GM18861 (cell line): Measurements from ENCODE around the gene SNRPA1.
"Not testable (repeated sequence)": the region's sequence is repeated elsewhere in the genome, so short reads cannot be mapped to it uniquely, and the experiment has no call there.

Experiments
- ATAC-seq: cut with Tn5 transposase; IDR thresholded peaks from one replicate; pipeline ENCODE4 v1.9.1; 2021; ENCODE audit not compliant: unreplicated experiment

SNRPA1 gene

GRCh38 chr15:101294731-101295606 lies at the start of gene SNRPA1:
Gene SNRPA1, minus strand, starts transcription at chr15:101295248. Its CDS starts 70 bp downstream, at chr15:101295178.
- ATAC-seq = peak; percentile 55

GRCh38 chr15:101342056-101342455 lies 47.0 kb upstream of the SNRPA1 start:
- no peak for ATAC-seq

GRCh38 chr15:101338502-101339057 lies 43.5 kb upstream of the SNRPA1 start:
- no peak for ATAC-seq

GRCh38 chr15:101337976-101338375 lies 42.9 kb upstream of the SNRPA1 start:
- no peak for ATAC-seq

GRCh38 chr15:101333907-101334789 lies 39.1 kb upstream of the SNRPA1 start:
- not testable (repeated sequence) for ATAC-seq

- ATAC-seq = no peak
Measured at GRCh38 chr15:101332061-101332467, 37.0 kb upstream of the SNRPA1 start.

GRCh38 chr15:101329867-101330380 lies 34.9 kb upstream of the SNRPA1 start:
- ATAC-seq = no peak

GRCh38 chr15:101329309-101329863 lies 34.3 kb upstream of the SNRPA1 start:
- no peak for ATAC-seq

- no peak for ATAC-seq
Measured at GRCh38 chr15:101328001-101328400, 33.0 kb upstream of the SNRPA1 start.

GRCh38 chr15:101327147-101327740 lies 32.2 kb upstream of the SNRPA1 start:
- no peak for ATAC-seq

GRCh38 chr15:101326462-101327146 lies 31.6 kb upstream of the SNRPA1 start:
- no peak for ATAC-seq

- ATAC-seq = no peak
Measured at GRCh38 chr15:101326026-101326315, 30.9 kb upstream of the SNRPA1 start.

GRCh38 chr15:101325263-101326025 lies 30.4 kb upstream of the SNRPA1 start:
- no peak for ATAC-seq

GRCh38 chr15:101324524-101325177 lies 29.6 kb upstream of the SNRPA1 start:
- no peak for ATAC-seq

GRCh38 chr15:101323793-101324523 lies 28.9 kb upstream of the SNRPA1 start:
- ATAC-seq = no peak

GRCh38 chr15:101322854-101323477 lies 27.9 kb upstream of the SNRPA1 start:
- ATAC-seq = no peak

GRCh38 chr15:101322016-101322695 lies 27.1 kb upstream of the SNRPA1 start:
- ATAC-seq = no peak
